MM.1S (cell line): ENCODE measurements around the gene ICA1L.
"Not testable (repeated sequence)": the region's sequence is repeated elsewhere in the genome, so short reads cannot be mapped to it uniquely, and the experiment has no call there.

Source experiments
- EZH2 ChIP-seq: fragments of 300-600 bp; sonication (generic); optimal IDR thresholded peaks from 2 replicates; pipeline ENCODE3; 2017; ENCODE audit warnings: low read depth, mild to moderate bottlenecking, antibody characterized with exemption, low read length, mixed read lengths
- EZH2phosphoT487 ChIP-seq: fragments of 300-600 bp; sonication (generic); IDR thresholded peaks from 2 replicates; pipeline ENCODE4 v1.6.1; 2018; ENCODE audit warnings: antibody characterized with exemption, low read length
- TF ChIP-seq, protein P1 (sequence below): fragments of 300-600 bp; sonication (generic); IDR thresholded peaks from 2 replicates; pipeline ENCODE4 v1.5.1; 2016; ENCODE audit warnings: antibody characterized with exemption, low read length, mixed read lengths

DNA sequence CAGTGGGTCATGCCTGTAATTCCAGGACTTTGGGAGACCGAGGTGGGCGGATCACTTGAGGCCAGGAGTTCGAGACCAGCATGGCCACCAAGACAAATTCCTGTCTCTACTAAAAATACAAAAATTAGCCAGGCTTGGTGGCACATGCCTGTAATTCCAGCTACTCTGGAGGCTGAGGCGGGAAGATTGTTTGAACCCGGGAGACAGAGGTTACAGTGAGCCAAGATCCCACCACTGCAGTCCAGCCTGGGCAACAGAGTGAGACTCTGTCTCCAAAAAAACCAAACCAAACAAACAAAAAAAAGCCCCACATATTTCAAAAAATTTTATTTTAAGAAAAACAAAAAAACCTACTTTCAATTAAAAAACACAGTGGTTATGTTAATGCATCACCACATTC lies 38.7 kb upstream of the ICA1L start:
- not testable (repeated sequence) for TF ChIP-seq EZH2, EZH2phosphoT487
- TF ChIP-seq, protein P1, sequence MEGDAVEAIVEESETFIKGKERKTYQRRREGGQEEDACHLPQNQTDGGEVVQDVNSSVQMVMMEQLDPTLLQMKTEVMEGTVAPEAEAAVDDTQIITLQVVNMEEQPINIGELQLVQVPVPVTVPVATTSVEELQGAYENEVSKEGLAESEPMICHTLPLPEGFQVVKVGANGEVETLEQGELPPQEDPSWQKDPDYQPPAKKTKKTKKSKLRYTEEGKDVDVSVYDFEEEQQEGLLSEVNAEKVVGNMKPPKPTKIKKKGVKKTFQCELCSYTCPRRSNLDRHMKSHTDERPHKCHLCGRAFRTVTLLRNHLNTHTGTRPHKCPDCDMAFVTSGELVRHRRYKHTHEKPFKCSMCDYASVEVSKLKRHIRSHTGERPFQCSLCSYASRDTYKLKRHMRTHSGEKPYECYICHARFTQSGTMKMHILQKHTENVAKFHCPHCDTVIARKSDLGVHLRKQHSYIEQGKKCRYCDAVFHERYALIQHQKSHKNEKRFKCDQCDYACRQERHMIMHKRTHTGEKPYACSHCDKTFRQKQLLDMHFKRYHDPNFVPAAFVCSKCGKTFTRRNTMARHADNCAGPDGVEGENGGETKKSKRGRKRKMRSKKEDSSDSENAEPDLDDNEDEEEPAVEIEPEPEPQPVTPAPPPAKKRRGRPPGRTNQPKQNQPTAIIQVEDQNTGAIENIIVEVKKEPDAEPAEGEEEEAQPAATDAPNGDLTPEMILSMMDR: not testable (repeated sequence)
